GM18867 (cell line): ENCODE results near the gene TSPEAR.
"Not testable (repeated sequence)": the region's sequence is repeated elsewhere in the genome, so short reads cannot be mapped to it uniquely, and the experiment has no call there.

ENCODE experiments used
- ATAC-seq: cut with Tn5 transposase; IDR thresholded peaks from one replicate; pipeline ENCODE4 v1.9.1; 2021; ENCODE audit warnings: mild to moderate bottlenecking, moderate library complexity; ENCODE audit not compliant: unreplicated experiment

Gene TSPEAR

DNA sequence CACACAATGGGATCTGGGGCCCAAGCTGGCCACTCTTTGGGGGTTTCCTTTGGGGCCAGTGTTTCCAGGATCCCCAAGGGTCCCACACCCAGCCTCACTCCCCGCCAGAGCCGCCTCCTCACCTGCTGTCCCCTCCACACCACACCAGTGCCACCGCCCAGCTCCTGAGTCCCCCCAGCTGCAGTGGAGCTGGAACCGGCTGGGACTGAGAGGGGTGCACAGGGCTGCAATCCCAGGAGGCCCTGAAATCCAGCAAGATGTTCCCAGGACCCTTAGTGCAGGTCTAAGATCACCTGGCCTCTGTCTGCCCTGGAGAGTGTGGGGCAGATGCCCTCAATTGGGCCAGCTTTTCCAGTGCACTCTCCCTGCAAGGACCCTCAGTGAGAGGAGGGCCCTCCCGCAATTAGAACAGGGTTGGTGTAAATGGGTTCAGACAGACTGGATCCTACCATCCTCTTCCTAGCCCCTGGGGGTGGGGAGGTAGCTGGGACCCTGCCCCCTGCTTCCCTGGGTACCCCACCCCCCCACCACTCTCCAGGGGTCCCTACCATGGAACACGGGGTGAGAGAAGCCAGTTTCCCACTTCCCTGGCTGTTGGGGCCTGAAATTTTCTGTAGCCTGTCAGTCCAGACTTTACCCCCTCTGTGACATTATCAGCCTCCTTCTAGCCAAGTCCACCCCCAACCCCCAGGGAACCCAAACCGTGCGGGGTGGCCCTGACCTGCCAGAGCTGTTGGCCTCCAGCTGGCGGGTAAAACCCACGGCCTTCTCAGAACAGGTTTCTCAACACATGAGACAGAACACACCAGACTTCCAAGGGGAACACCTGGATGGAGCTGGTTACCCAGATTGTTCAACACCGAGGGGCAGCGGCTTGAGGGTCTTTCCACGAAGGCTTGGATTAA is 7.4 kb downstream of the TSPEAR start:
- ATAC-seq = no peak

DNA sequence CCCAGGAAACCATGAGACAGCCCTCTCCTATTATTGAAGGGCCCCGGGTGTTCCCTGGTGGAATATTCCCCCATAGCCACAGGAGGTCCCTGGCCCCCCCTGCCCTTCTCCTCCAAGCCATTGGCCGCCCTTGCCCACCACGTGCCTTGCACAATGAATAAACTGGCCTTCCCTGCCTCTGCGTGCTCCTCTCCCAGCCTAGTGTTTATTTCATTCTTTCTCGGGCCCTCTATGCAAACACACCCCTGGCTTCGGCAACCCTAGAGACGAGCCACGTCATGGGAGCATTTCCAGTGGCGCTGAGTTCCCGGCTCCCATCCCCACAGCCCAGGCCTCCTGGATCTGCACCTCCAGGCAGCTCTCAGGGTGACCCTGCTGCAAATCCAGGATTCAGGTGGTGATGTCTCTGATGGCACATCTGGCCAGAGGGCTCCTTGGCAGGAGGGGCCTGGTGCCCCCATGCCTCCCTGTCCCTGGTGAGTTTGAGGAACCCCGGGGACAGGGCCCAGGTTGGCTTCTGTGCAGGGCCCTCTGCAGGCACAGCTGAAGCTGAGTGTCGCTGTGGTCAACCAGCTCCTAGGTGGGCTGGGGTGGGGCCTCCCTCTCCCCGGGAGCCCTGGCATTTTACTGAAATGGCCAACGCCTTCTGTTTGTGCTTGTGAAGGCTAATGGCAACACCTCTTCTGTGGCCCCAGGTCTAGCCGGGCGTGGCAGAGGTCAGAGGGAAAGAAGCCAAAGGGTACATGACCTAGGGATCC is 8.2 kb downstream of the TSPEAR start:
- no peak for ATAC-seq

DNA sequence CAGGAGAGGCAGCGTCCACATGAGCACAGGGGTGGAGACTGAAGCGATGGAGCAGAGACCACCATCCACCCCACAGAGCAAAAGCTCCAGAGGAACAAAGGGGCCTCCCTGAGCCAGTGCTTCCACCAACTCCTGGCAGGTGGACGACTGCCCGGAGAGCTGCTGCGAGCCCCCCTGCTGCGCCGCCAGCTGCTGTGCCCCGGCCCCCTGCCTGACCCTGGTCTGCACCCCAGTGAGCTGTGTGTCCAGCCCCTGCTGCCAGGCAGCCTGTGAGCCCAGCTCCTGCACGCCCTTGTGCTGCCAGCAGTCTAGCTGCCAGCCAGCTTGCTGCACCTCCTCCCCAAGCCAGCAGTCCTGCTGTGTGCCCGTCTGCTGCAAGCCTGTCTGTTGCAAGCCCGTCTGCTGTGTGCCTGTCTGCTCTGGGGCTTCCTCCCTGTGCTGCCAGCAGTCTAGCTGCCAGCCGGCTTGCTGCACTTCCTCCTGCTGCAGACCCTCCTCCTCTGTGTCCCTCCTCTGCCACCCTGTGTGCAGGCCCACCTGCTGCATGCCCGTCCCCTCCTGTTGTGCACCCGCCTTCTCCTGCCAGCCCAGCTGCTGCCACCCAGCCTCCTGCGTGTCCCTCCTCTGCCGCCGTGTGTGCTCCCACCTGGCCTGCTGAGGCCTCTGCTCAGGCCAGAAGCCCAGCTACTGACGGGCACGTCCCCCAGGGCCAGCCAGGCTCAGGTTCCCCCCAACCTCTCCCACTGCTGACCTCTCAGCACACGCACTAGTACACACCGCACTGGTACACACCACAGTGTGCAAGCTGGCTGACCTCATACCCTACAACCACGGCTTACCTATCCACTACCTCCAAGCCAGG is 9.0 kb downstream of the TSPEAR start:
- no peak for ATAC-seq

DNA sequence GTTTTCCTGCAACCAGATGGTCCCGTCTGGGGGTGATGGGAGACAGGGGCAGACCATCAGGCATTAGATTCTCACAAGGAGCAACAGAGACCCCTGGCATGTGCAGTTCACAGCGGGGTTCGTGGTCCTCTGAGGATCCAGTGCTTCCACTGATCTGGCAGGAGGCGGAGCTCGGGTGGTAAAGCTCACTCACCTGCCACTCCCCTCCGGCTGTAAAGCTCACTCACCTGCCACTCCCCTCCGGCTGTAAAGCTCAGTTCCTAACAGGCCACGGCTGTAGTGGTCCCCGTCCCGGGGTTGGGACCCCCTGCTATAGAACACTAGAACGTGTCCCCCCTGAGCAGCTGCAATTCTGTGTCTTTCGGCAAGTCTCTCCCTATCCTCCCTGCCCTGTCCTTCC is 9.8 kb downstream of the TSPEAR start:
- ATAC-seq = no peak

DNA sequence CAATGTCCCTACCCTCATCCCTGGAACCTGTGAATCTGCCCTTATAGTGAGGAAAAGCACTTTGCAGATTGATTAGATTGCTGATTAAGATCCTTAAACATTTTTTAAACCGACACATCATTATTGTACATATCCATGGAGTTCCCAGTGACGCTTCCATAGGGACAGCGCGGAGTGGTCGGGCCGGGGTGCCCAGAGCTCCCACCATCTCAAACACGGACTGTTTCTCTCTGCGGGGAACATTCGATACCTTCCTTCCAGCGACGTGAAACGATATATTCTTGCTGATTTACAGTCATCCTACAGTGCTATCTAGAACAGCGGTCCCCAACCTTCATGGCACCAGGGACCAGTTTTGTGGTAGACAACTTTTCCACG is 10.4 kb downstream of the TSPEAR start:
- no peak for ATAC-seq

DNA sequence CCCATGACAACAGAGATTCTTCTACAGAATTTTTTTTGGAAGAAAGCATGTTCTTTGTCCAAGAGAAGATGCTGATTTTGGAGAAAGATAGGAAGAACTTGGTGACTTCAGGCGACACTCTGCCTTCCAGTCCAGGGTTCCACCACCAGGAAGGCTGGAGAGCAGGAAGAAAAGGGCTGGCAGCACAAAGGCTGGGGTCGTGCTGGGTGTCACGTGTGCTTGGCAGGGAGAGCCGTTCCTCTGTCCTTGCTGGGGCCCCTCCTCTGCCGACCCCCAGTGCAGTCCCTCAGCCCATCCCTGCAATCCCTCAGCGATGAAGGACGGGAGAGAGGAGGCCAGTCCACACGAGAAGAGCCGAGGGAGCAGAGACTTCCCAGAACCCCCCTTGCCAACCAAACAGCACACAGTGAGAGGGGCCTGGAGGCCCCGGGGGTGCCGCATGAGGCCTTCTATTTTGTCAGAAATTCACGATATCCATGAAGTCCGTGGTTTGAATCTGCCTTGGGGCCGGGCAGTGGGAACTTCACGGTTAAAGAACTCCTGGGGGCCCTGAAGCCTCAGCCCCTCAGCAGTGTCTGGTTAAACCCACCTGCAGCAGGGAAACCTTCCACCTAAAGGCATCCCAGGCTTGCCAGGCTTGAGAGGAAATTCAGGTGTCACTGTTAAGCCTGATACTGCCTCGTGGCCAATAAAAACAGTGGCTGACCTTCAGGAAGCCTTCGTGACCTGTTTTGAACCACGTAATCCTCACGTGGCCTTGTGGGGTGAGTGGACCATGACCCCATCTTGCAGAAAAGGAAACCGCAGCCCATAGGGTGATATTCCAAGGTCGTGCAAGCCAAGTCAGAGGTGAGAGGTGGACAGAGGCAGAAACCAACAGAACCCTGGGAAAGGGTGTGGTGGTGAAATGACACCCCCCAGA is 11.0 kb downstream of the TSPEAR start:
- no peak for ATAC-seq

DNA sequence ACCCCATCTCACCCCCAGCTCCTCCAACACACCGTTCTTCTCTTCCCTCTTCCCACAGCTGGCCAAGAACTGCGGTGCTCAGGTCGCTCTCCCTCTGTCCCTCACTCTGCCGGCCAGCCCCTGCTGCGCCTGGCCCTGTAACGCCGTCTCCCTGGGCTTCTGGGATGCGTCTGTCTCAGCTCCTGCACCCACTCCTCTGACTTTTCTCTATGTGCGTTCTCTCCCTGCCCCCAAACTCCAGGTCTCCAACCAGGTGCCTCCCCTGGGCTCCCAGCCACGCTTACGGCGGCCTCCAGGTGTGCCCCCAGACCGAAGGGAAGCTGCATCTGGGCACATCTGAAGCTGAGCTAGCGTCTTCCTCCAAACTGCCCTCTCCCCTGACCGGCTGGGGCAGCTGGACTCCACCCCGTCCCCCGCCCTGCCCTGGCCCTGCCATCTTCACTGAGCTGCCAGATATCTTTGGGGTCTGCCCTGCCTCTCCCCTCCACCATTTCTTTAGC is 11.8 kb downstream of the TSPEAR start:
- ATAC-seq = no peak

DNA sequence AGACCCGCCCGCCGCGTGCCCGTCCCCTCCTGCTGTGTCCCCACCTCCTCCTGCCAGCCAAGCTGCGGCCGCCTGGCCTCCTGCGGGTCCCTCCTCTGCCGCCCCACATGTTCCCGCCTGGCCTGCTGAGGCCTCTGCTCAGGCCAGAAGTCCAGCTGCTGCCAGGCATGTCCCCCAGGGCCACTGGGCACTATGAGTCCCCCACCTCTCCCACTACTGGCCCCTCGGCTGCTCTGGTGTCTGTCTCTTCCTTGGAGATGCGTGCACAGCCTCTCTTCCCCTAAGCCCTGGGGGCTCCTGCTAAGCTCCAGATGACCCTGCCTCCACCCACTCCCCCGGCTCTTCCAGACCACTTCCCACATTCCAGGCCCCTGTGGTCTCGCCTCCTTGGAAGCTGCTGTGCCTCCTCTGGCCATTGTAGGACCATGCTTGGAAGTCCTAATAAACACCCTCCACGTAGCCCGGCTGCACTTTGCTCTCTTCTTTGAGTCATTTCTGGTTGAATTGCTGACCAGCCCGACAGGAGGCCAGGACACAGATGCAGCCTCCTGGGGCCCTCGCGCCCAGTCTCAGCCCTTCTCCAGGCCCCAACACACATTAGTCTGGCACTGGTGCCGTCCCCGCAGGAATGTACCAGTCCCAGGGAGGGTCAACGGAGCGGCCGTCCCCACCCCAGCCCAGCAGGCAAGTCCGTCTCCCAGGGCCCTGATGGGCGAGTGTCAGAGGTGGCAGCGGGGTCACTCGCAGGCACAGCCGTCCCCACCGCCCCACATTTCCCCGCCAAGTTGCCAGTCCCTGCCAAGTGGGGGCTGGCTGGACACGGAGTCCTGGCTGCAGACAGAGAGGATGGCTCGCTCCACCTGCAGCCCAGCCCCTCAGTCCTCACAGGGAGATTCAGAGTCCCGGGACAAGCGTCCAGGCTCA is 13.3 kb downstream of the TSPEAR start:
- ATAC-seq = no peak

DNA sequence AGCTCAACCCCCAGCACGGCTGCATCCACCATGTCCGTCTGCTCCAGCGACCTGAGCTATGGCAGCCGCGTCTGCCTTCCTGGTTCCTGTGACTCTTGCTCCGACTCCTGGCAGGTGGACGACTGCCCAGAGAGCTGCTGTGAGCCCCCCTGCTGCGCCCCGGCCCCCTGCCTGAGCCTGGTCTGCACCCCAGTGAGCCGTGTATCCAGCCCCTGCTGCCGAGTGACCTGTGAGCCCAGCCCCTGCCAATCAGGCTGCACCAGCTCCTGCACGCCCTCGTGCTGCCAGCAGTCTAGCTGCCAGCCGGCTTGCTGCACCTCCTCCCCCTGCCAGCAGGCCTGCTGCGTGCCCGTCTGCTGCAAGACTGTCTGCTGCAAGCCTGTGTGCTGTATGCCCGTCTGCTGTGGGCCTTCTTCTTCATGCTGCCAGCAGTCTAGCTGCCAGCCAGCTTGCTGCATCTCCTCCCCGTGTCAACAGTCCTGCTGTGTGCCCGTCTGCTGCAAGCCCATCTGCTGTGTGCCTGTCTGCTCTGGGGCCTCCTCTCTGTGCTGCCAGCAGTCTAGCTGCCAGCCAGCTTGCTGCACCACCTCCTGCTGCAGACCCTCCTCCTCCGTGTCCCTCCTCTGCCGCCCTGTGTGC is 14.1 kb downstream of the TSPEAR start, which contains the start of gene KRTAP10-12:
KRTAP10-12 (plus strand) TSS at position 1 of the 639 bp plus-strand sequence; CDS start at position 31, 30 bp downstream.
- ATAC-seq = not testable (repeated sequence)

DNA sequence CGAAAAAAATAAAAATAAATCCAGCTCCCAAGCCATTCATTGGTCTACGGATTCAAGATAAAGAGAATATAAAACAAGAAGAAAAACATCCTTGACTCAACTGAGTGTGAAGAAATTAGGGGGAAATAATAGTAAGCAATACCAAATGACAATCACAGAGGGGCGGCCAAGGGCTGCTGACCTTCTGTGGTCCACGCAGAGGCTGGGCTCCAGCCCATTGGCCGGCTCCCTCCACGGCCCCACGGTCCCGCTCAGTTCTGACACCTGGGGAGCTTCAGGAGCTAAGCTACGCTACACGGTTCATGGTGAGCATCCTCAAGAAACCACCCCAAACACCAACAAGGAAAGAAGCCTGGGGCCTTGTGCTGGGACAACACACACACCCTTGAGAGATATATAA is 14.8 kb downstream of the TSPEAR start:
- no peak for ATAC-seq

DNA sequence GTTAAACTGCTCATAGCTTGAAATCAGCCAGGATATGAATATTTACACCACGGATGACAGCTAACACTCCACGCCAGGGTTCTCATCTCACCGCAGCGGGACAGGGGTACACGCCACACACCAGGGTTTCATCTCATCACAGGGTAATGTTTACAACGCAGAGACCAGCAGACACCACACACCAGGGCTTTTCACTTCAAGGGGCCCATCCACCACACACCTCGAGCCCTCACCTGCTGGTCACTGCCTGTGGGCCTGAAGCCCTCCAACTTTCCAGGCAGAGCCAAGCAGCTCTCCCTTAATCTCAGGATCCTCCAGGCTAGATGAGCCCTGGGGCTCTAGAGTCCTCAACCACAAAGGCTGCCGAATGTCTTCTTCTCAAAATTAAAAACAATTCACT is 15.7 kb downstream of the TSPEAR start:
- ATAC-seq = no peak

DNA sequence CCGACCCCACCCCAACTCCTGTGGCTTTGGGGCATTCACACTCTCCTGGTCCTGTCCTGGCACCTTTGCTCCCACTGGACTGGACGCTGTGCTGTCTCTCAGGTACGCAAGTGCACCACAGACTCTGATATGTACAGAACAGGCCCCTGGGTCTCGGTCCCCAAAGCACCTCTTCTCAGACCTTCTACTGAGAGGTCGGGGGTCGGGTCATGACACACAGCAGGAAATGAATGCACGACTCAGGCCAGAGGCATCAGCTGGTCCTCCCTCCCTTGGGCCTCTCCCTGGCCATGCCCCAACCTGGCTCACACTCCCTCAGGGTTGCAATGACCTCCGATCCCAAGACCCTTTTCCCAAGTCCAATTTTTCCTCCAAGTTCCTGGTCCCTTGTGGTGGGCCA is 16.2 kb downstream of the TSPEAR start:
- no peak for ATAC-seq

DNA sequence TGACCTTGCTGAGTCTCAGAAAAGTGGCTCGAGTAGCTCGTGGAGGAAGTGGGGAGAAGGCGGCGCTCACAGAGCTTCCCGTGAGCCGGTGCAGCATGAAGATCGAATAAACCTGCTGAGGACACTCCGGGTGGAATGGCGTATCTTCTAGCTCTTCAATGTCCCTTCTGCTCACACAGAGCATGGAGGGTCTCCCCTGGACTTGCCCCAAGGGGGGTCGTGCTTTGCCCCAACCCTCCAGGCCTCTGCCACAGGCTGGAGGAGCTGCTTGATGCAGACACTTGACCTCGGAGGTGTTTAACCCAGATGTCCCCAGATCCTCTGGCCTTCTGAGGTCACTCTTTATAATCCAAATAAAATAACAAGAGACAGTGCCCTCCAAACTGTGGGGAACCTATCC is 16.6 kb downstream of the TSPEAR start:
- no peak for ATAC-seq

DNA sequence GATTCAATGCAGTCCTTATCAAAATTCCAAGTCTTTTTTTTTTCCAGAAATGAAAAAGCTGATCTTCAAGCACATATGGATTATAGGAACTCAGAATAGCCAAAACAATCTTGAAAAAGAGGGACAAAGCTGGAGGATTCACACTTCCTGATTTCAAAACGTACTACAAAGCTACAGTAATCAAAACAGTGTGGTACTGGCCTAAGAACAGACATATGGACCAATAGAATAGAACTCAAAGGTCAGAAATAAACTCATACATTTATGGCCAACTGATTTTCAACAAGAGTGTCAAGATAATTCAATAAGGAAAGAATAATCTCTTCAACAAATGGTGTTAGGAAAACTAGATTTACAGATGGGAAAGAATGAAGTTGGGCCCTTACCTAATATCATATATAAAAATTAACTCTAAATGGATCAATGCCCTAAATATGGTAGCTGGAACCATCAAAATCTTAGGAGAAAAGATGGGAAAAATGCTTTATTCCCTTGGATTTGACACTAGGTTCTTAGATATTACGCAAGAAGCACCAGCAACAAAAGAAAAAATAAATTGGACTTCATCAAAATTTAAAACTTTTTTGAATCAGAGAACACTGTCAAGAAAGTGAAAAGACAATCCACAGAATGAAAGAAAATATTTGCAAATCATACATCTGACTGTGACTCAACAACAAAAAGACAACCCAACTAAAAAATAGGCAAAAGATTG is 18.4 kb downstream of the TSPEAR start:
- ATAC-seq = no peak

DNA sequence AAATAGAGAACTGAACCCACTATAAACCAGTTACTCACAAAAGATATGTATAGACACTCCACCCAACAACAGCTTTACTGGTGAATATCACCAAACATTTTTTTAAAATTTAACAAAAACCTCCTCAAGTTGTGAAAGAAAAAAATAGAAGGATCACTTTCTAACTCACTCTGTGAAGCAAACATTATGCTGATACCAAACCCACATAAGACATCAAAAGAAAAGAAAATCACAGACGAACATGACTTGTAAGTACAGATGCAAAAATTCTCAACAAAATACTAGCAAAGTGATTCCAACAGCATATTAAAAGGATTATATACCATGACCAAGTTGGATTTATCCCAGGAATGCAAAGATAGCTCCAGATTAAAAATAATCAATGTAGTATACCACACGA is 19.7 kb downstream of the TSPEAR start:
- no peak for ATAC-seq

DNA sequence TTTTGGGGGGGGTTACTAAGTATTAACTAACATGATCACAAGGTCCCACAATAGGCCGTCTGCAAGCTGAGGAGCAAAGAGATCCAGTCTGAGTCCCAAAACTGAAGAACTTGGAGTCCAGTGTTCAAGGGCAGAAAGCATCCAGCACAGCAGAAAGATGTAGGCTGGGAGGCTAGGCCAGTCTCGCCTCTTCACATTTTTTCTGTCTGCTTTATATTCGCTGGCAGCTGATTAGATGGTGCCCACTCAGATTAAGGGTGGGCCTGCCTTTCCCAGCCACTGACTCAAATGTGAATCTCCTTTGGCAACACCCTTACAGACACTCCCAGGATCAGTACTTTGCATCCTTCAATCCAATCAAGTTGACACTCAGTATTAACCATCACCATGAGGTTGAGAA is 21.6 kb downstream of the TSPEAR start:
- ATAC-seq = not testable (repeated sequence)

DNA sequence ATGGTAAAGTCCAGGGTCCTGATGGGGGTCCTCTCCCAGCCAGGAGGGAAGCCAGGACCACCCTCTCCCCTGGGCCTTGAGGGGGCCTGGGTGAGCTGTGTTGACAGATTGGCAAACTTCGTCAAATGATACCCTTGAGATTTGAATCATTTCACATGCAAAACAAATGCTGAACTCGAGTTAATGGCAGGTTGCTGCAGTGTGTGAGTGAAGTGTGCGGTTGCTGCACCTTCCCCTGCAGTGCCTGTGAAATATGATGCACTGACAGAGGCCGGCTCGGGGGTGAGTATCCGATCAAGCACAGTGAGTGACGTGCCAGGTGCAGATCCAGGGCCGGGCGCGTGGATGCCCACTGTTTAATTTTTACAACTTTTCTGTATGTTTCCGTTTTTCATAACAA is 23.7 kb downstream of the TSPEAR start:
- no peak for ATAC-seq
